Progenitor cell of endocrine pancreas (in vitro differentiated cells): ENCODE results near the gene SLMAP. TPM values are rescaled to one million over a fixed set of nuclear protein-coding genes. Genes with fewer than 3 reads are reported as not detected.

ENCODE experiments used
- DNase-seq: peaks from one replicate; pipeline ENCODE4 v3.0.0; 2021; ENCODE audit warnings: low spot score; ENCODE audit not compliant: unreplicated experiment
- H3K27ac Mint-ChIP-seq: 2 replicates; pipeline ENCODE4 v1.8.0; 2021; ENCODE audit warnings: mild to moderate bottlenecking, moderate library complexity, mixed read lengths
- H3K27me3 Mint-ChIP-seq: 2 replicates; pipeline ENCODE4 v1.8.0; 2021; ENCODE audit warnings: mixed read lengths
- H3K36me3 Mint-ChIP-seq: 2 replicates; pipeline ENCODE4 v1.8.0; 2022; ENCODE audit warnings: mixed read lengths; ENCODE audit not compliant: insufficient read depth
- H3K4me1 Mint-ChIP-seq: 2 replicates; pipeline ENCODE4 v1.8.0; 2021; ENCODE audit warnings: low read depth, mixed read lengths
- H3K4me3 Mint-ChIP-seq: 2 replicates; pipeline ENCODE4 v1.8.0; 2021; ENCODE audit warnings: low read depth, mild to moderate bottlenecking, moderate library complexity, mixed read lengths
- H3K9me3 Mint-ChIP-seq: 2 replicates; pipeline ENCODE4 v1.8.0; 2021; ENCODE audit warnings: low read depth, mixed read lengths
- CTCF ChIP-seq: fragments of 200-600 bp; sonication (generic); IDR thresholded peaks from one replicate; pipeline ENCODE4 v1.5.0; 2021; ENCODE audit warnings: antibody characterized with exemption, mild to moderate bottlenecking; ENCODE audit not compliant: unreplicated experiment
- total RNA-seq: library from RNA; stranded (reverse); gene quantifications from 2 replicates; pipeline ENCODE4 v1.2.1, GENCODE V29; 2021

SLMAP gene
- total RNA-seq, 1 donor from 2014 or later, result 65.8 TPM

GRCh38 chr3:57809609-57809968, 53.5 kb downstream of the SLMAP start:
- Mint-ChIP-seq H3K4me3 (no peak overlapping the region), H3K4me1 (peaks cover 5% of the 10 kb centered on the region), H3K27ac (peak overlapping the region; percentile 75), H3K27me3 (no peaks in the 10 kb centered on the region), H3K36me3 (peaks cover 10% of the 10 kb centered on the region), H3K9me3 (peaks cover 8% of the 10 kb centered on the region)
- DNase-seq, result no peak
- TF ChIP-seq CTCF, result no peak

DNA sequence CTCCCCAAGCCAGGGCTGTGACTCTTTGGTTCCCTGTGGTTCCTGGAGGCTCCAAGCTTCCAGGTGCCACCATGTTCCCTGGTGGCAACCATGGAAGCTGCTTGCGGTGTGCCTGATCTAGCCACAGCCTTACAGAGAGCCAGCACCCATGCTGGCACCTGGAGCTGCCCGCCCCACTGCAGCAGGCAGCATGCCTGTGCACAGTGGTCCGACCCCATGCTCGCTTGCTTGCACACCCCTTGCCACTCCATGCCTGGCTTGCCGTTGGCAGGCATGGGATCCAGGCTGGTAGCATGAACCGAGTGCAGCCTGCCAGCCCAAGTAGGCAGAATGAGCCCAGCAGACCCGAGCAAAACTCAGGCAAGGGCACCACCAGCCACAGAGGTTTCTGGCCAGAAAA, 53.9 kb downstream of the SLMAP start:
- Mint-ChIP-seq H3K27me3 (no peaks in the 10 kb centered on the region), H3K4me3 (no peak overlapping the region), H3K36me3 (peaks cover 10% of the 10 kb centered on the region), H3K4me1 (peaks cover 5% of the 10 kb centered on the region), H3K27ac (no peak overlapping the region), H3K9me3 (peaks cover 8% of the 10 kb centered on the region)
- DNase-seq, result no peak
- TF ChIP-seq CTCF, result no peak

GRCh38 chr3:57810471-57811137, 54.5 kb downstream of the SLMAP start:
- H3K27ac Mint-ChIP-seq, result no peak overlapping the region
- H3K36me3 Mint-ChIP-seq, result peaks cover 10% of the 10 kb centered on the region
- TF ChIP-seq CTCF, result no peak
- no peak overlapping the region for H3K4me3 Mint-ChIP-seq
- no peaks in the 10 kb centered on the region for H3K27me3 Mint-ChIP-seq
- DNase-seq, result no peak
- H3K9me3 Mint-ChIP-seq, result peaks cover 8% of the 10 kb centered on the region
- peaks cover 5% of the 10 kb centered on the region for H3K4me1 Mint-ChIP-seq

GRCh38 chr3:57815036-57815435, 58.9 kb downstream of the SLMAP start:
- peaks cover 8% of the 10 kb centered on the region for H3K9me3 Mint-ChIP-seq
- no peak overlapping the region for H3K27ac Mint-ChIP-seq
- no peak for DNase-seq
- peaks cover 7% of the 10 kb centered on the region for H3K4me1 Mint-ChIP-seq
- TF ChIP-seq CTCF, result no peak
- no peak overlapping the region for H3K4me3 Mint-ChIP-seq
- peaks cover 9% of the 10 kb centered on the region for H3K36me3 Mint-ChIP-seq
- no peaks in the 10 kb centered on the region for H3K27me3 Mint-ChIP-seq

GRCh38 chr3:57816471-57817095, 60.5 kb downstream of the SLMAP start:
- Mint-ChIP-seq H3K27ac (no peak overlapping the region), H3K4me1 (peaks cover 14% of the 10 kb centered on the region), H3K4me3 (no peak overlapping the region), H3K36me3 (peaks cover 9% of the 10 kb centered on the region), H3K9me3 (peaks cover 7% of the 10 kb centered on the region), H3K27me3 (no peaks in the 10 kb centered on the region)
- TF ChIP-seq CTCF, result no peak
- no peak for DNase-seq
